Measurements from ENCODE around the gene CDH13.

DNA sequence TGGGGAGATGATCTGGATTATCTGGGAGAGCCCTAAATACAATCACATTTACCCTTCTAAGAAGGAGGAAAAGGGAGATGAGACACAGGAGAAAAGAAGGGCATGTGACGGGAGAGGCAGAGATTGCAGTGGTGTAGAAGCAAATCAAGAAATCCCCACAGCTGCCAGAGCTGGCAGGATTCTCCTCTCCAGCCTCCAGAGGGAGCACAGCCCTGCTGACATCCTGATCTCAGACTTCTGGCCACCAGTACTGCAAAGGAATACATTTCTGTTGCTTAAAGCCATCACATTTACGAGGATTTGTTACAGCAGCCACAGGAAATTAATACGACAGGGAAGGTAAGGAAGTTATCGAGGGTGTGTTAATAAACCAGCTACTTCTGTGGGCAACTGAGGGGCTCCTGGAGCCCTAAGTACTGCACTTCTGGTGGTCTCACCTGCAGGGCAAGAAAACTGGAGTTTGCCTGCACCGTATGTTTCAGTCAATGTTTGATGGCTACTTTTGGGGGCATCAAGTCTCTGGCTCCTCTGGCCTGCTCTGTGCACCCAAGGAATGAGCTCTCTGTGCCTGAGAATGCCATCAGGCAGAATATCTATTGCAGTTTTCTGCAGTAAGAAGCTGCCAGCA is 22.9 kb upstream of the CDH13 start:
- TF ChIP-seq EZH2 (IDR thresholded peaks at IDR 0.05; ENCODE audit: borderline replicate concordance, low read depth, low read length, poor library complexity, severe bottlenecking) = no peak
- TF ChIP-seq, protein P1, sequence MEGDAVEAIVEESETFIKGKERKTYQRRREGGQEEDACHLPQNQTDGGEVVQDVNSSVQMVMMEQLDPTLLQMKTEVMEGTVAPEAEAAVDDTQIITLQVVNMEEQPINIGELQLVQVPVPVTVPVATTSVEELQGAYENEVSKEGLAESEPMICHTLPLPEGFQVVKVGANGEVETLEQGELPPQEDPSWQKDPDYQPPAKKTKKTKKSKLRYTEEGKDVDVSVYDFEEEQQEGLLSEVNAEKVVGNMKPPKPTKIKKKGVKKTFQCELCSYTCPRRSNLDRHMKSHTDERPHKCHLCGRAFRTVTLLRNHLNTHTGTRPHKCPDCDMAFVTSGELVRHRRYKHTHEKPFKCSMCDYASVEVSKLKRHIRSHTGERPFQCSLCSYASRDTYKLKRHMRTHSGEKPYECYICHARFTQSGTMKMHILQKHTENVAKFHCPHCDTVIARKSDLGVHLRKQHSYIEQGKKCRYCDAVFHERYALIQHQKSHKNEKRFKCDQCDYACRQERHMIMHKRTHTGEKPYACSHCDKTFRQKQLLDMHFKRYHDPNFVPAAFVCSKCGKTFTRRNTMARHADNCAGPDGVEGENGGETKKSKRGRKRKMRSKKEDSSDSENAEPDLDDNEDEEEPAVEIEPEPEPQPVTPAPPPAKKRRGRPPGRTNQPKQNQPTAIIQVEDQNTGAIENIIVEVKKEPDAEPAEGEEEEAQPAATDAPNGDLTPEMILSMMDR (conservative IDR thresholded peaks at IDR 0.05; ENCODE audit: low read depth, low read length) = peak; percentile 51

Data from A673 (cell line).